Pancreas (tissue), 10 donors: Measurements from ENCODE around the gene DGLUCY. TPM values are rescaled to one million over a fixed set of nuclear protein-coding genes. Genes with fewer than 3 reads are reported as not detected.
A peak's percentile ranks its signal among the peaks of the same experiment; 100 is the strongest.

ENCODE experiments used
- ATAC-seq, 4 donors: fragments of 200-7000 bp; cut with Tn5 transposase; one replicate each; pipeline versions ENCODE4 v1.8.0 to v1.9.1; 2020; ENCODE audit warnings: mild to moderate bottlenecking in 4 of 4, moderate library complexity in 4 of 4
- DNase-seq, 6 donors: peaks; one replicate each; pipeline ENCODE4 v3.0.0-alpha.2; 2020
- FAIRE-seq: peaks from 2 replicates; lab custom pipeline; 2012; peaks lifted over from hg19 to GRCh38; lab: Jason Lieb, UNC
- H3K27ac ChIP-seq, 4 donors: fragments of 200-600 bp; sonication (generic); 1 replicate in 3 of 4; 2 replicates in 1 of 4; pipeline versions ENCODE4 v1.5.0 to v1.8.0; 2020
- H3K27me3 ChIP-seq, 4 donors: fragments of 200-600 bp; one replicate each; pipeline ENCODE4 v1.8.0; 2021
- H3K36me3 ChIP-seq, 3 donors: fragments of 200-600 bp; sonication (generic) in 1 of 3; one replicate each; pipeline versions ENCODE4 v1.5.0 to v1.8.0; 2020 to 2021
- H3K4me1 ChIP-seq, 3 donors: fragments of 200-600 bp; one replicate each; pipeline ENCODE4 v1.8.0; 2021
- H3K4me3 ChIP-seq, 4 donors: fragments of 200-600 bp; sonication (generic) in 2 of 4; one replicate each; pipeline versions ENCODE4 v1.5.0 to v1.8.0; 2020 to 2021
- H3K9me3 ChIP-seq, 4 donors: fragments of 200-600 bp; one replicate each; pipeline ENCODE4 v1.8.0; 2021
- WGBS, 2 donors: extraction: QIAGEN DNeasy Blood & Tissue Kit; methylation state at CpG; one replicate each; pipeline ENCODE4 v1.1.7; 2013; 5-methylcytosine and 5-hydroxymethylcytosine counted together
- intact Hi-C, 3 donors: fragments of 100-400 bp; cut with DNase I; formaldehyde crosslinking; loops; one replicate each; pipeline versions ENCODE4 v1.11.1 to v1.14.2; 2022
- polyA plus RNA-seq, 2 donors: library from polyadenylated mRNA; stranded (reverse); fragments of 200-250 nt; gene quantifications; one replicate each; pipeline ENCODE4 v1.2.3, GENCODE V29; 2013
- total RNA-seq, 6 donors: library from RNA; stranded (reverse); fragmentation: NEBNext Ultra II Directional in 4 of 6; extraction: Animal tissue kit (Norgen Biotek cat#: 25700) in 4 of 6; gene quantifications; one replicate each; pipeline versions ENCODE4 v1.2.1 to v1.2.4, GENCODE V29; 2021 to 2023
- TF ChIP-seq, protein P1 (sequence below), 4 donors: fragments of 200-600 bp; sonication (generic) in 3 of 4; IDR thresholded peaks; one replicate each; pipeline versions ENCODE4 v1.5.0 to v1.8.0; 2021; ENCODE audit warnings: antibody characterized with exemption in 4 of 4
- donor health status: healthy with polysubstance abuse.
- donor health status: DM: no; HTN: no; CAD: no; lungs with moderate emphysema.
- donor health status: DM: no; HTN: no; CAD: no.
- donor health status: control.
- donor health status: control.
- donor health status: Bipolar disorder and iron deficiency.
- donor health status: DM: yes; HTN: yes; CAD: no.
- donor health status: DM: no; HTN: no; CAD: no.
- donor health status: DM: no; HTN: no; CAD: no.
- donor health status: DM: yes; HTN: yes; CAD: no.

DGLUCY gene
- total and polyA plus RNA-seq, 8 donors: 11.9 to 43.4 (median 23.1) TPM

DNA sequence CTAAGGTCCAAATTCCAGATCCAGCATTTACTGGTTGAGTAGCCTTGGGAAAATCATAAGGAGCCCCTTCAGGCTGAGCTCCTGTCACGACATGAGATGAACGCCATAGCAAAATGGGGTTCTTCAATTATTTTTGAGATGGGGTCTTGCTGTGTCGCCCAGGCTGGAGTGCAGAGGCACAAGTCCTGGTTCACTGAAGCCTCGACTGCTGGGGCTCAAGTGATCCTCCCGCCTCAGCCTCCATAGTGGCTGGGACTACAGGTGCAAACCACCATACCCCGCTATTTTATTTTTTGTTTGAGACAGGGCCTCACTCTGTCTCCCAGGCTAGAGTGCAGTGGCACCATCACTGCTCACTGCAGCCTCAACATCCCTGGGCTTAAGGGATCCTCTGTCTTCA, 156.3 kb downstream of the DGLUCY start:
- intact Hi-C loops: loop anchor here in 1 of 3 donors (10.0 kb wide), 1 partner anchor 85 kb away; no protein-coding TSS in a partner anchor
- Histone ChIP-seq H3K27me3 (no peaks in the 10 kb centered on the region), H3K9me3 (no peaks in the 10 kb centered on the region), H3K4me3 (no peak overlapping the region), H3K4me1 (no peaks in the 10 kb centered on the region), H3K36me3 (peaks cover 0 to 16% (median 0%) of the 10 kb centered on the region in 3 donors), H3K27ac (no peak overlapping the region)
- TF ChIP-seq, protein P1, sequence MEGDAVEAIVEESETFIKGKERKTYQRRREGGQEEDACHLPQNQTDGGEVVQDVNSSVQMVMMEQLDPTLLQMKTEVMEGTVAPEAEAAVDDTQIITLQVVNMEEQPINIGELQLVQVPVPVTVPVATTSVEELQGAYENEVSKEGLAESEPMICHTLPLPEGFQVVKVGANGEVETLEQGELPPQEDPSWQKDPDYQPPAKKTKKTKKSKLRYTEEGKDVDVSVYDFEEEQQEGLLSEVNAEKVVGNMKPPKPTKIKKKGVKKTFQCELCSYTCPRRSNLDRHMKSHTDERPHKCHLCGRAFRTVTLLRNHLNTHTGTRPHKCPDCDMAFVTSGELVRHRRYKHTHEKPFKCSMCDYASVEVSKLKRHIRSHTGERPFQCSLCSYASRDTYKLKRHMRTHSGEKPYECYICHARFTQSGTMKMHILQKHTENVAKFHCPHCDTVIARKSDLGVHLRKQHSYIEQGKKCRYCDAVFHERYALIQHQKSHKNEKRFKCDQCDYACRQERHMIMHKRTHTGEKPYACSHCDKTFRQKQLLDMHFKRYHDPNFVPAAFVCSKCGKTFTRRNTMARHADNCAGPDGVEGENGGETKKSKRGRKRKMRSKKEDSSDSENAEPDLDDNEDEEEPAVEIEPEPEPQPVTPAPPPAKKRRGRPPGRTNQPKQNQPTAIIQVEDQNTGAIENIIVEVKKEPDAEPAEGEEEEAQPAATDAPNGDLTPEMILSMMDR (IDR thresholded peaks at IDR 0.05): no peak
- ATAC-seq (no peak), DNase-seq (peak in 1 of 6 donors; percentile 11), FAIRE-seq (no peak)
- WGBS, 2 donors: 95 to 98% methylated on average over 6 of the region's 6 CpGs

DNA sequence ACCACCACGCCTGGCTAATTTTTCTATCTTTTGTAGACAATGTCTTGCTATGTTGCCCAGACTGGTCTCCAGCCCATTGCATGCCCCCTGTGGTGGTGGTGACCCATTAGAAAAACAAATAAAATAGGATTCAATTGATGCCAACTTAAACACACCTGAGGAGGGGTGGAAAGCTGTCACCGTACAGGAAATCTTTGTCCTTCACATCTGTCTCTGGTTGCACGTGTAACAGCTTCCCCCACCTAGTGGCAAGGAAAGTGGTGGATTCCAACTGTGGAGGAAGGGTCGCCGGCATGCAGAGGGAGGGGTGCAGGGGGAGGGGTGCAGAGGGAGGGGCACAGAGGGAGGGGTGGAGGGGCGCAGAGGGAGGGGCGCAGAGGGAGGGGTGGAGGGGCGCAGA, 156.7 kb downstream of the DGLUCY start:
- Histone ChIP-seq H3K27ac (no peak overlapping the region), H3K36me3 (peaks cover 0 to 16% (median 0%) of the 10 kb centered on the region in 3 donors), H3K4me1 (no peaks in the 10 kb centered on the region), H3K9me3 (no peaks in the 10 kb centered on the region), H3K4me3 (no peak overlapping the region), H3K27me3 (no peaks in the 10 kb centered on the region)
- TF ChIP-seq, protein P1 (IDR thresholded peaks at IDR 0.05): no peak
- 66 to 68% methylated on average over 5 to 7 of the region's 8 CpGs for WGBS, 2 donors
- intact Hi-C loops: loop anchor here in 1 of 3 donors (10.0 kb wide), 1 partner anchor 86 kb away; no protein-coding TSS in a partner anchor
- FAIRE-seq: no peak
- ATAC-seq: no peak
- peak in 1 of 6 donors; percentile 11 for DNase-seq

DNA sequence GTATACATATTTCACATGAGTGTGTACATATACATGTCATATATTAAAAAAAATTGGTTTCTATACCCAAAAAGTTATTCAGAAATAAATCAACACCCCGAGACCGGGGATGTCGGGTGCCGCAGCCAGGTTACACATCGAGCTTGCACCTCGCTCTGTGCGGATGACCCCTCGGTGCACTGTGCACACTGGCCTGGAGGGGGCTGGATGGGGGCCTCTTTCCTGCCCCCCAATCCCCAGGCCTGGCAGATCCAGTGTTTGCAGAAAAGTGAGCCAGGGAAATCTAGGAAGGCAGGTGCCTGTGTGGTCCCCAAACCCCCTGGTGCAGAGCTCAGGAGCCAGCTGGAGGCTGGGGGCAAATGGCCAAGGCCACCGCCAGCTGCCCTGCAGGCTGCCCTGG, 157.8 kb downstream of the DGLUCY start:
- H3K4me1 ChIP-seq: no peaks in the 10 kb centered on the region
- no peaks in the 10 kb centered on the region for H3K27me3 ChIP-seq
- DNase-seq (peak in 1 of 6 donors; percentile 35), FAIRE-seq (no peak), ATAC-seq (no peak)
- peaks cover 0 to 23% (median 0%) of the 10 kb centered on the region in 3 donors for H3K36me3 ChIP-seq
- no peak overlapping the region for H3K4me3 ChIP-seq
- no peaks in the 10 kb centered on the region for H3K9me3 ChIP-seq
- WGBS, 2 donors: 95% methylated on average over 9 of the region's 9 CpGs
- intact Hi-C loops: loop anchor here in 1 of 3 donors (10.0 kb wide), 1 partner anchor 87 kb away; no protein-coding TSS in a partner anchor
- TF ChIP-seq, protein P1 (IDR thresholded peaks at IDR 0.05): no peak
- no peak overlapping the region for H3K27ac ChIP-seq

DNA sequence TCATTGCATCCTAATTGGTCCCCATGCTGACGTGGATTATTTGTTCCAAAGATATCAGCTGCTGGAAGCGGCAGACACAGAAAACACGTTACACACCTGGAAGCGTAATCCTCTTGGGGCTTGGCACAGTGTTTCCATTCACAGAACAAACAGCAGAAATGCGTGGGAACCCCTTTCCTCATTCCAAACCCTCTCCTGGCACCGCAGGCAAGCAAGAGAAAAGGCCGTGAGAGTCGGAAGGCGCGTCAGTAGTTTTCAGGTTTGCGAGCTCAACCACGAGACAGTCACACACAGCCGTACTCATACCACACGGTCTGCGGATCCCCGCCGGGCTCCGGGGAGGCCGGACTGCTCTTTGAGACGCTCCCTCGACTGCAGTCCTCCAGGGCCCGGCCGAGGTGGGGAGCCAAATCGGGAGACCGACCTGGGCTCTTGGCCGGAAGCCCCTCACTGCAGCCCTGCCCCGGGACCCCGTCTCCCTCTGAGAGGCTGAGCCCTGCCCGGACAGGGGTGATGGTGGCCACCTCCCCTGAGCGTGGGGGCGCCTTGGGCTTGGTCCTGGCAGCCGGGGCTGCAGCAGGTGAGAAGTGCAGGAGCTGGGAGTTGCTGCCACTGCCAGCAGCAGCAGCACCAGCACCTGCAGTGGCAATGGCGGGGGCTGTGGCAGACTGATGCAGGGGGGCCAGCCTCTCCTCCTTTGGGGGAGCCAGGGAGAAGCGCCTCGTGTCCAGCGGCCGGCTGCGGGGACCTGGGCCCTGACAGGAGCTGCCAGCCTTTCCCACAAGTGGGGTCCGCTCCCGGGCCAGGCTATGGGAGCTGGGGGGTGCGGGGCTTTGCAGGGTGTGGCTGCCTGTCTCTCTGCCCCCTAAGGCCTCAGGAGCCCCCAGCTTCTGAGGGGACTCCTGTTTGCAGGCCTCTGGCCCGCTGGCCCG, 158.7 kb downstream of the DGLUCY start:
- no peaks in the 10 kb centered on the region for H3K4me1 ChIP-seq
- WGBS, 2 donors: 95 to 96% methylated on average over 40 to 43 of the region's 43 CpGs
- H3K9me3 ChIP-seq: no peaks in the 10 kb centered on the region
- DNase-seq (peak in 1 of 6 donors; percentile 64), ATAC-seq (no peak), FAIRE-seq (no peak)
- TF ChIP-seq, protein P1 (IDR thresholded peaks at IDR 0.05): no peak
- H3K27me3 ChIP-seq: no peaks in the 10 kb centered on the region
- intact Hi-C loops: loop anchor here in 1 of 3 donors (10.0 kb wide), 1 partner anchor 88 kb away; no protein-coding TSS in a partner anchor
- H3K36me3 ChIP-seq: peaks cover 0 to 32% (median 0%) of the 10 kb centered on the region in 3 donors
- H3K27ac ChIP-seq: no peak overlapping the region
- no peak overlapping the region for H3K4me3 ChIP-seq
